Measurements from ENCODE around the gene PLOD3.
A peak's percentile ranks its signal among the peaks of the same experiment; 100 is the strongest.
"Not testable (repeated sequence)": the region's sequence is repeated elsewhere in the genome, so short reads cannot be mapped to it uniquely, and the experiment has no call there.

PLOD3 gene, protein sequence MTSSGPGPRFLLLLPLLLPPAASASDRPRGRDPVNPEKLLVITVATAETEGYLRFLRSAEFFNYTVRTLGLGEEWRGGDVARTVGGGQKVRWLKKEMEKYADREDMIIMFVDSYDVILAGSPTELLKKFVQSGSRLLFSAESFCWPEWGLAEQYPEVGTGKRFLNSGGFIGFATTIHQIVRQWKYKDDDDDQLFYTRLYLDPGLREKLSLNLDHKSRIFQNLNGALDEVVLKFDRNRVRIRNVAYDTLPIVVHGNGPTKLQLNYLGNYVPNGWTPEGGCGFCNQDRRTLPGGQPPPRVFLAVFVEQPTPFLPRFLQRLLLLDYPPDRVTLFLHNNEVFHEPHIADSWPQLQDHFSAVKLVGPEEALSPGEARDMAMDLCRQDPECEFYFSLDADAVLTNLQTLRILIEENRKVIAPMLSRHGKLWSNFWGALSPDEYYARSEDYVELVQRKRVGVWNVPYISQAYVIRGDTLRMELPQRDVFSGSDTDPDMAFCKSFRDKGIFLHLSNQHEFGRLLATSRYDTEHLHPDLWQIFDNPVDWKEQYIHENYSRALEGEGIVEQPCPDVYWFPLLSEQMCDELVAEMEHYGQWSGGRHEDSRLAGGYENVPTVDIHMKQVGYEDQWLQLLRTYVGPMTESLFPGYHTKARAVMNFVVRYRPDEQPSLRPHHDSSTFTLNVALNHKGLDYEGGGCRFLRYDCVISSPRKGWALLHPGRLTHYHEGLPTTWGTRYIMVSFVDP

GRCh38 chr7:101217388-101218235 lies at the start of gene PLOD3, which contains the start of gene ZNHIT1:
Gene PLOD3 (minus strand): TSS chr7:101217581. CDS start chr7:101217274, 307 bp downstream.
Gene ZNHIT1 (plus strand): TSS chr7:101218165. CDS start chr7:101218196, 31 bp downstream.
- DNase-seq, result peak; percentile 92

DNA sequence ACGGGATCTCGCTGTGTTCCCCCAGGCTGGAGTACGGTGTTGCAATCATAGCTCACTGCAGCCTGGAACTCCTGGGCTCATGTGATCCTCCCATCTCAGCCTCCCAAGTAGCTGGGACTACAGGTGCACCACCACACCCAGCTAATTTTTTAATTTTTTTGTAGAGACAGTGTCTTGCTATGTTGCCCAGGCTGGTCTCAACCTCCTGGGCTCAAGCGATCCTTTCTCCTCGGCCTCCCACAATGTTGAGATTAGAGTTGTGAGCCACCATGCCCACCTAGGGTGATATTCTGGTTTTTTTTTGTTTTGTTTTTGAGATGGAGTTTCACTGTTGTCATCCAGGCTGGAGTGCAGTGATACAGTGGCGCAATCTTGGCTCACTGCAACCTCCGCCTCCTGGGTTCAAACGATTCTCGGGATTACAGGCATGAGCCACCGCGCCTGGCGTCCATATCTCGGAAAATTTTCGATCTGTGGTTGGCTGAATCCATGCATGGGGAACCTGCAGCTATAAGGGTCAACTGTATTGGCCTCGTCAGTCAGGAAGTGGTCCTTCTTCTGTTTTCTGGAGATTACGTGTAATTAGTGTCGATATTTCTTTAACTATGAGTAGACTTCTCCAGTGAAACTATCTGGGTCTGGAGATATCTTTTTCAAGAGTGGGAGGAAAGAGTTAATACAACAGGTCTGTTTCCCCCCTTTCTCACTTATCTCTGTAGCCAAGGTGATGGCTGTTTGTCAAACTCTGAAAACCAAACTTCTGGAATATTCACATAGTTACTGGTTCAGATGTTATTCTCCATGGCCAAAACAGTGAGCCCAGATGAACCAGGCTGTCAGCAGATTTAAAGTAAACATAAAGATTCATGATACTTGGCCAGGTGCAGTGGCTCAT lies 48.5 kb upstream of the PLOD3 start:
- no peak for DNase-seq

DNA sequence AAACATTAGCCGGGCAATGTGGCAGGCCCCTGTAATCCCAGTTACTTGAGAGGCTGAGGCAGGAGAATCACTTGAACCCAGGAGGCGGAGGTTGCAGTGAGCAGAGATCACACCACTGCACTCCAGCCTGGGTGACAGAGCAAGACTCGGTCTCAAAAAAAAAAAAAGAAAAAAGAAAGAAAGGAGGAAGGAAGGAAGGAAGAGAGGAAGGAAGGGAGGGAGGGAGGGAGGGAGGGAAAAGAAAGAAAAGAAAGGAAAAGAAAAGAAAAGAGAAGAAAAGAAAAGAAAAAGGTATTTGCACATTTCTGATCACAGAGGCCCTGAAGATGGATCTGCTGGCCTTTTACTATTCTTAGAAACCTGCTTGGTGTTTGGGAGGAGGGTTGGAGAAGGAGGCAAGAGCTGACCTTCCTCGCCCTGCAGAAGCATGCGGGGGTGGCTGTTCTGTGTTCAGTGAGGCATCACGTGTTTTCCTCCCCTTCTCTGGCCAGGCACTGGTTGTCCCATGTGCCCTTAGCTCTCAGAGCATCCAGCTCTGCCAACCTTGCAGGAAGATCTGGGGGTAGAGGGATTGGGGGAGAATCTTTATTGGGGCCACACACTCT lies 46.8 kb upstream of the PLOD3 start:
- not testable (repeated sequence) for DNase-seq

GRCh38 chr7:101258243-101258731 lies 40.9 kb upstream of the PLOD3 start:
- DNase-seq, result no peak

GRCh38 chr7:101255796-101256195 lies 38.4 kb upstream of the PLOD3 start:
- no peak for DNase-seq

- not testable (repeated sequence) for DNase-seq
Measured at GRCh38 chr7:101253199-101253598, 35.8 kb upstream of the PLOD3 start.

DNA sequence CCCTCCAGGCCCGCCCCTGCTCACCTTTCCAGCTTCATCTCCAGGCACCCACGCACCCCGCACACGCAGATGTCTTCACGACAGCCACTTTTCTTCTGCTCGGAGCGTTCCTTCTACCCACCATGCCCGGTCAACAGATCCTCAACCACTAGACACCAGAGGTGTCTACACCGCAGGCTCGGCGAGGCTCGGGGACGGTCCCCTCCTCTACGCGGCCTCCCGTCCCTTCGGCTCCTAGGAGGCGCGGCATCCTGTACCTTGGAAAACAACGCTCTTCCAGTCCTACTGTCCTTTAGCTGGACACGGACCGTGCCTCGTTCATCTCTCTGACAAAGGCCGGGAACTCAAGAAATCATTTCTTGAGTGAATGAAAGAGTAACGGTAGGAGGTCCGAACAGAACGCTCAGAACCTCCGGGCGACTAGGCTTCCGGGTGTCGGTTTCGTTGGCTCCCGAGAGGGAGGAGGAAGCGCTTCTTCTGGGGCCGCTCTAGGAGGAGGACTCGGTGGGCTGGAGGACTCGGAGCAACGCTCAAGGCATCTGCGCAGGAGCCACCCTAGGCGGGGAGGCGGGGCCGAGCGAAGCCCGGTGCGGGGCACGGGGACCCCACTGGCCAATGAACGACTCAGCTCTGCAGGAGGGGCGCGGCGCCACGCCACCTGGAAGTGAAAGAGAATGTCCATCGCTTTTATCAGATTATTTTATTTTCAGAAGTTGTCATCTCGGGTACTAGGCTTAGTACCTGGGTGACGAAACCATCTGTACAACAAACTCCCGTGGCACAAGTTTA lies 34.7 kb upstream of the PLOD3 start:
- peak; percentile 96 for DNase-seq

GRCh38 chr7:101250324-101250723 lies 32.9 kb upstream of the PLOD3 start:
- no peak for DNase-seq

DNA sequence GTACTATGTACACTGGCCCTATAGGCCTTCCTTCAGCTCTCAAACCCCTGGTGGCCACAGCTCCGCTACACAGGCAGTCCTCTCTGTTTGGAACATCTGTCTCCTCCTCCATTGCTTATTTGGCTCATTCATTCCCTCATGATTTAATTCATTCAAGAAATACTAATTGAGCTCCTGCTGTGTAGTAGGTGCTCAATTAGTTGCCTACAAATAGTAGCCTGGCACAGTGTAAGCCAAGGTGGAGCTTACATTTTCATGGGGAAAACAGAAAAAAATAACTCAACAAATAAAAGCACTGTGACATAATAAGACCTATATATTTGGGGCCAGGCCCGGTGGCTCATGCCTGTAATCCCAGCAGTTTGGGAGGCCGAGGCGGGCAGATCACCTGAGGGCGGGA lies 30.9 kb upstream of the PLOD3 start:
- DNase-seq, result no peak

GRCh38 chr7:101245147-101245668 lies 27.8 kb upstream of the PLOD3 start:
- DNase-seq, result no peak

GRCh38 chr7:101244375-101245146 lies 27.2 kb upstream of the PLOD3 start, which contains the start of gene FIS1:
Gene FIS1 (minus strand): TSS chr7:101245081. CDS start chr7:101245004, 77 bp downstream.
- DNase-seq, result peak; percentile 99

GRCh38 chr7:101243646-101244374 lies 26.4 kb upstream of the PLOD3 start:
- no peak for DNase-seq

GRCh38 chr7:101241443-101242349 lies 24.3 kb upstream of the PLOD3 start:
- no peak for DNase-seq

- DNase-seq, result no peak
Measured at GRCh38 chr7:101241015-101241363, 23.6 kb upstream of the PLOD3 start.

GRCh38 chr7:101240226-101241014 lies 23.0 kb upstream of the PLOD3 start:
- no peak for DNase-seq

DNA sequence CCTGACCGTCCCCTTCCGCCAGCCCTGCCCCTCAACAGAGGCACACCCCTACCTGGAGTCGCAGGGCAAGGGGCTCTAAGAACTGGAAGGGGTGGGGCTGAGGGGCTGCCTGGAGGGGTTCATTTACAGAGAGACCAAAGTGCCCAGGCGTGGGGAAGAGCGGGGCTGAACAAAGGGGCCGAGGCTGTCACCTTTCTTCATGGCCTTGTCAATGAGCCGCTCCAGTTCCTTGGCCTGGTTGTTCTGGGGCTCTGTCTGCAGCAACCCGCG lies 22.5 kb upstream of the PLOD3 start:
- no peak for DNase-seq
